ENCODE measurements around the gene CBL.

DNA sequence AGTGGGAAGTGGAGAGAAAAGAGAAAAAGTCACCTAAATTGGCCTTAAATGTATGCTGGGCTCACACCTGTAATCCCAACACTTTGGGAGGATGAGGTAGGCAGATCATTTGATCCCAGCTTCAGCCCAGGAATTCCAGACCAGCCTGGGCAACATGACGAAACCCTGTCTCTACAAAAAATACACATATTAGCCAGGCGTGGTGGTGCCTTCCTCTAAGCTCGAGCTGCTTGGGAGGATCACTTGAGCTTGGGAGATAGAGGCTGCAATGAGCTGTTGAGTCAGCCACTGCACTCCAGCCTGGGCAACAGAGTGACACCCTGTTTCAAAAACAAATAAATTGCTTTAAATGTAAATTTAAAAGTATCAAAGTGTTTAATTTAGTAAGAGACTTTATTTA is 3.9 kb downstream of the CBL start:
- TF ChIP-seq, protein P1, sequence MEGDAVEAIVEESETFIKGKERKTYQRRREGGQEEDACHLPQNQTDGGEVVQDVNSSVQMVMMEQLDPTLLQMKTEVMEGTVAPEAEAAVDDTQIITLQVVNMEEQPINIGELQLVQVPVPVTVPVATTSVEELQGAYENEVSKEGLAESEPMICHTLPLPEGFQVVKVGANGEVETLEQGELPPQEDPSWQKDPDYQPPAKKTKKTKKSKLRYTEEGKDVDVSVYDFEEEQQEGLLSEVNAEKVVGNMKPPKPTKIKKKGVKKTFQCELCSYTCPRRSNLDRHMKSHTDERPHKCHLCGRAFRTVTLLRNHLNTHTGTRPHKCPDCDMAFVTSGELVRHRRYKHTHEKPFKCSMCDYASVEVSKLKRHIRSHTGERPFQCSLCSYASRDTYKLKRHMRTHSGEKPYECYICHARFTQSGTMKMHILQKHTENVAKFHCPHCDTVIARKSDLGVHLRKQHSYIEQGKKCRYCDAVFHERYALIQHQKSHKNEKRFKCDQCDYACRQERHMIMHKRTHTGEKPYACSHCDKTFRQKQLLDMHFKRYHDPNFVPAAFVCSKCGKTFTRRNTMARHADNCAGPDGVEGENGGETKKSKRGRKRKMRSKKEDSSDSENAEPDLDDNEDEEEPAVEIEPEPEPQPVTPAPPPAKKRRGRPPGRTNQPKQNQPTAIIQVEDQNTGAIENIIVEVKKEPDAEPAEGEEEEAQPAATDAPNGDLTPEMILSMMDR (conservative IDR thresholded peaks at IDR 0.05) = no peak
- TF ChIP-seq ZFX (IDR thresholded peaks at IDR 0.05) = no peak
